HUDEP-2 (cell line): ENCODE measurements around the gene SLC2A1.

Experiments used
- DNase-seq, 76 experiments: peaks; one replicate each; lab custom pipeline; 2025; ENCODE audit not compliant: unreplicated experiment in 76 of 76; lab: John Stamatoyannopoulos, UW

Gene SLC2A1

GRCh38 chr1:42981255-42981805 lies 22.7 kb upstream of the SLC2A1 start:
- DNase-seq = no peak

GRCh38 chr1:42979896-42980800 lies 21.5 kb upstream of the SLC2A1 start:
- DNase-seq = no peak

GRCh38 chr1:42979036-42979430 lies 20.4 kb upstream of the SLC2A1 start:
- no peak for DNase-seq

GRCh38 chr1:42978317-42979035 lies 19.8 kb upstream of the SLC2A1 start:
- DNase-seq = no peak

GRCh38 chr1:42977653-42978052 lies 19.0 kb upstream of the SLC2A1 start:
- DNase-seq = no peak

- DNase-seq = no peak
Measured at GRCh38 chr1:42975561-42976225, 17.0 kb upstream of the SLC2A1 start.

GRCh38 chr1:42974767-42975437 lies 16.2 kb upstream of the SLC2A1 start:
- DNase-seq = peak in 19 of 76 experiments; percentile 9 to 56 (median 28)

- no peak for DNase-seq
Measured at GRCh38 chr1:42973799-42974198, 15.1 kb upstream of the SLC2A1 start.

GRCh38 chr1:42973286-42973685 lies 14.6 kb upstream of the SLC2A1 start:
- no peak for DNase-seq

GRCh38 chr1:42971841-42972291 lies 13.2 kb upstream of the SLC2A1 start:
- no peak for DNase-seq

- no peak for DNase-seq
Measured at GRCh38 chr1:42970143-42970542, 11.5 kb upstream of the SLC2A1 start.

- no peak for DNase-seq
Measured at GRCh38 chr1:42968654-42969053, 10.0 kb upstream of the SLC2A1 start.

GRCh38 chr1:42966688-42967612 lies 8.3 kb upstream of the SLC2A1 start:
- DNase-seq = peak in 58 of 76 experiments; percentile 7 to 69 (median 39)

- no peak for DNase-seq
Measured at GRCh38 chr1:42965378-42965777, 6.7 kb upstream of the SLC2A1 start.

GRCh38 chr1:42964044-42964812 lies 5.6 kb upstream of the SLC2A1 start:
- peak in 14 of 76 experiments; percentile 42 to 74 (median 64) for DNase-seq

GRCh38 chr1:42963378-42964043 lies 4.8 kb upstream of the SLC2A1 start:
- peak in 75 of 76 experiments; percentile 68 to 97 (median 89) for DNase-seq

- peak in 75 of 76 experiments; percentile 22 to 88 (median 71) for DNase-seq
Measured at GRCh38 chr1:42962641-42963377, 4.1 kb upstream of the SLC2A1 start.
